ENCODE results near the gene TCF4.

TCF4 gene

DNA sequence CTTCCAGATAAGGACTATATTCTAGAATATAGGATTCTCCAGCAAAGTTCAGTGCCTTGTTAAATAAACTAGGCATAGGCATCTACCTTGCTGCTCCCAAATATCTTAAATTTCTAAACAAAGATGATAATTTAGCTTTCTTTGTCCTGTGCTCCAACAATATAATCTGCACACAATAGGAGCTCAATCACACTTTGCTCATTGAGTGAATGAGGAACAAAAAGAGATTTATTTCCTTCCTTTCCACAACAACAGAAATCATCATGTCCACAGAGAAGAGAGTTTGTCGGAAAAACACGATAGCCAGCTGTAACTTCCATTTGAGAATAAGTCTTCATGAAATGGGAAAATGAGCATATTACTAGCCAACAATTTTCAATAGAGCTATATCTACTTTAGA, 256.7 kb downstream of the TCF4 start:
- DNase-seq (ENCODE audit: low read depth in 1 of 2, low spot score in 1 of 2), result no peak
- Histone ChIP-seq H3K27me3 (ENCODE audit: insufficient read depth, poor library complexity, severe bottlenecking) (no peaks in the 10 kb centered on the region), H3K4me3 (replicated peaks; ENCODE audit: insufficient read depth, low read length) (no peak overlapping the region), H3K27ac (replicated peaks) (no peak overlapping the region)
- TF ChIP-seq GABPA (IDR thresholded peaks at IDR 0.05; ENCODE audit: low read depth) (no peak), POLR2AphosphoS5 (IDR thresholded peaks at IDR 0.05; ENCODE audit: low read depth) (no peak), SPI1 (IDR thresholded peaks at IDR 0.05; ENCODE audit: borderline replicate concordance, low read depth) (no peak)
- TF ChIP-seq, protein P1, sequence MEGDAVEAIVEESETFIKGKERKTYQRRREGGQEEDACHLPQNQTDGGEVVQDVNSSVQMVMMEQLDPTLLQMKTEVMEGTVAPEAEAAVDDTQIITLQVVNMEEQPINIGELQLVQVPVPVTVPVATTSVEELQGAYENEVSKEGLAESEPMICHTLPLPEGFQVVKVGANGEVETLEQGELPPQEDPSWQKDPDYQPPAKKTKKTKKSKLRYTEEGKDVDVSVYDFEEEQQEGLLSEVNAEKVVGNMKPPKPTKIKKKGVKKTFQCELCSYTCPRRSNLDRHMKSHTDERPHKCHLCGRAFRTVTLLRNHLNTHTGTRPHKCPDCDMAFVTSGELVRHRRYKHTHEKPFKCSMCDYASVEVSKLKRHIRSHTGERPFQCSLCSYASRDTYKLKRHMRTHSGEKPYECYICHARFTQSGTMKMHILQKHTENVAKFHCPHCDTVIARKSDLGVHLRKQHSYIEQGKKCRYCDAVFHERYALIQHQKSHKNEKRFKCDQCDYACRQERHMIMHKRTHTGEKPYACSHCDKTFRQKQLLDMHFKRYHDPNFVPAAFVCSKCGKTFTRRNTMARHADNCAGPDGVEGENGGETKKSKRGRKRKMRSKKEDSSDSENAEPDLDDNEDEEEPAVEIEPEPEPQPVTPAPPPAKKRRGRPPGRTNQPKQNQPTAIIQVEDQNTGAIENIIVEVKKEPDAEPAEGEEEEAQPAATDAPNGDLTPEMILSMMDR (IDR thresholded peaks at IDR 0.05; ENCODE audit: insufficient read depth, low read length), result no peak
- TF ChIP-seq, protein P2, sequence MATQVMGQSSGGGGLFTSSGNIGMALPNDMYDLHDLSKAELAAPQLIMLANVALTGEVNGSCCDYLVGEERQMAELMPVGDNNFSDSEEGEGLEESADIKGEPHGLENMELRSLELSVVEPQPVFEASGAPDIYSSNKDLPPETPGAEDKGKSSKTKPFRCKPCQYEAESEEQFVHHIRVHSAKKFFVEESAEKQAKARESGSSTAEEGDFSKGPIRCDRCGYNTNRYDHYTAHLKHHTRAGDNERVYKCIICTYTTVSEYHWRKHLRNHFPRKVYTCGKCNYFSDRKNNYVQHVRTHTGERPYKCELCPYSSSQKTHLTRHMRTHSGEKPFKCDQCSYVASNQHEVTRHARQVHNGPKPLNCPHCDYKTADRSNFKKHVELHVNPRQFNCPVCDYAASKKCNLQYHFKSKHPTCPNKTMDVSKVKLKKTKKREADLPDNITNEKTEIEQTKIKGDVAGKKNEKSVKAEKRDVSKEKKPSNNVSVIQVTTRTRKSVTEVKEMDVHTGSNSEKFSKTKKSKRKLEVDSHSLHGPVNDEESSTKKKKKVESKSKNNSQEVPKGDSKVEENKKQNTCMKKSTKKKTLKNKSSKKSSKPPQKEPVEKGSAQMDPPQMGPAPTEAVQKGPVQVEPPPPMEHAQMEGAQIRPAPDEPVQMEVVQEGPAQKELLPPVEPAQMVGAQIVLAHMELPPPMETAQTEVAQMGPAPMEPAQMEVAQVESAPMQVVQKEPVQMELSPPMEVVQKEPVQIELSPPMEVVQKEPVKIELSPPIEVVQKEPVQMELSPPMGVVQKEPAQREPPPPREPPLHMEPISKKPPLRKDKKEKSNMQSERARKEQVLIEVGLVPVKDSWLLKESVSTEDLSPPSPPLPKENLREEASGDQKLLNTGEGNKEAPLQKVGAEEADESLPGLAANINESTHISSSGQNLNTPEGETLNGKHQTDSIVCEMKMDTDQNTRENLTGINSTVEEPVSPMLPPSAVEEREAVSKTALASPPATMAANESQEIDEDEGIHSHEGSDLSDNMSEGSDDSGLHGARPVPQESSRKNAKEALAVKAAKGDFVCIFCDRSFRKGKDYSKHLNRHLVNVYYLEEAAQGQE (IDR thresholded peaks at IDR 0.05; ENCODE audit: insufficient replicate concordance, low read depth), result no peak

DNA sequence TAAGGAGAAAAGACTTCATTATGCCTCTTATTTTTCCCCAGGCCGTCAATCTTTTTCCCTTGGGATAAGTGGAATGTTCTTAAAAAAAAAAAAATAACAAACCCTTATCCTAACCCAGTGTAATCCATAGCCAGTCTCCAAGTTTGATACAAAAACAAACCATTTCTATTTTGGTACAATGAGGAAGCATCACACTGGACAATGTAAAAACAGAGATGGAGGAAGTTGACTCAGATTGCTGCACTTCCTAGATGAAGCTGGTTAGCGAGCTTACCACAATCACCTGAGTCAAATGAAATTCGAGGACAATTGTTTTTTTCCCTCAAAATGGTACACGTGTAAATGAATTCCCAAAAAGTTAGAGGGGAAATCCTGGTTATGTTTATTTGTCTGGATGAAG, 259.7 kb downstream of the TCF4 start:
- no peak overlapping the region for H3K27ac ChIP-seq (replicated peaks)
- TF ChIP-seq GABPA (IDR thresholded peaks at IDR 0.05; ENCODE audit: low read depth) (no peak), SPI1 (IDR thresholded peaks at IDR 0.05; ENCODE audit: borderline replicate concordance, low read depth) (peak; percentile 24; the same call in 1 of the 2 replicates)
- peaks cover 9% of the 10 kb centered on the region for H3K27me3 ChIP-seq (ENCODE audit: insufficient read depth, poor library complexity, severe bottlenecking)
- H3K4me3 ChIP-seq (replicated peaks; ENCODE audit: insufficient read depth, low read length), result no peak overlapping the region
- no peak for DNase-seq (ENCODE audit: low read depth in 1 of 2, low spot score in 1 of 2)

DNA sequence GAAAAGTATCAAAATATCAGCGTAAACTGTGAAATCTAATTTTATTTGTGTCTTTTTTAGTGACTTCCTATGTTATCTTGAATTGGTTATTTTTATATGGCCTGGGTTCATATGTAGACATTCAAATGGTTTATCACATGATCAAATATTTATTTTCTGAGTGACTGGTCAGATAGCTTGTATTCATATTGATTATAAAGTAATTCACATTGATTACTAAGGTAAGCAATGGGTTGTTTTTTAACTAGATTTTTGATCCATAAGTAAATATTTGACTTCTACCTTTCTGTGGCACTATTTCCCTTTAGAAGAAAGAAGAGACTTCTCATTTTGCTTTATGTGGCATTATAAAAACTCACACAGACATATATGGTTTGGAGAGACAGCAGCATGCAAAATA, 260.5 kb downstream of the TCF4 start:
- no peak for DNase-seq (ENCODE audit: low read depth in 1 of 2, low spot score in 1 of 2)
- H3K4me3 ChIP-seq (replicated peaks; ENCODE audit: insufficient read depth, low read length), result no peak overlapping the region
- no peak for TF ChIP-seq POLR2AphosphoS5 (IDR thresholded peaks at IDR 0.05; ENCODE audit: low read depth)
- TF ChIP-seq, protein P2 (IDR thresholded peaks at IDR 0.05; ENCODE audit: insufficient replicate concordance, low read depth), result no peak
- H3K27ac ChIP-seq (replicated peaks), result no peak overlapping the region
- H3K27me3 ChIP-seq (ENCODE audit: insufficient read depth, poor library complexity, severe bottlenecking), result peaks cover 16% of the 10 kb centered on the region

DNA sequence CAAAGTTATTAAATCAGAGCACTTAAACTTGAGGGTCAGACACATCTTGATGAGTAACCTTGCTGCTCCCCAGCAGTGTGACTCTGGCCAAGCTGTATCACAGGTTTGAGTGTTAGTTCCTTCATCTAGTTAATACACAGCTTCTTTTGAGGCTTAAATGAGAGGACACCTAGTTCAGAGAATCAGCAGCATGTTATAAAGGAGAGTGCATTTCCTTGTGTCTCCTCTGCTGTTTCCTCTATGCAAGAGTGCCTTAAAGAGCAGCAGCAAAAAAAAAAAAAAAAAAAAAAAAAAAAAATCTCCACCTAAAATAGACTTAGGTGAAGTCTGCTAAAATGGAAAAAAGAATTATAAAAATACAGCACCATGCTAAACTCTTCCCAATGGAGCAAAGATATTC, 261.9 kb downstream of the TCF4 start:
- Histone ChIP-seq H3K4me3 (replicated peaks; ENCODE audit: insufficient read depth, low read length) (no peak overlapping the region), H3K27ac (replicated peaks) (no peak overlapping the region), H3K27me3 (ENCODE audit: insufficient read depth, poor library complexity, severe bottlenecking) (peaks cover 22% of the 10 kb centered on the region)
- TF ChIP-seq GABPA (IDR thresholded peaks at IDR 0.05; ENCODE audit: low read depth), result no peak
- TF ChIP-seq, protein P2 (IDR thresholded peaks at IDR 0.05; ENCODE audit: insufficient replicate concordance, low read depth), result no peak
- TF ChIP-seq POLR2AphosphoS5 (IDR thresholded peaks at IDR 0.05; ENCODE audit: low read depth), result no peak
- no peak for DNase-seq (ENCODE audit: low read depth in 1 of 2, low spot score in 1 of 2)

DNA sequence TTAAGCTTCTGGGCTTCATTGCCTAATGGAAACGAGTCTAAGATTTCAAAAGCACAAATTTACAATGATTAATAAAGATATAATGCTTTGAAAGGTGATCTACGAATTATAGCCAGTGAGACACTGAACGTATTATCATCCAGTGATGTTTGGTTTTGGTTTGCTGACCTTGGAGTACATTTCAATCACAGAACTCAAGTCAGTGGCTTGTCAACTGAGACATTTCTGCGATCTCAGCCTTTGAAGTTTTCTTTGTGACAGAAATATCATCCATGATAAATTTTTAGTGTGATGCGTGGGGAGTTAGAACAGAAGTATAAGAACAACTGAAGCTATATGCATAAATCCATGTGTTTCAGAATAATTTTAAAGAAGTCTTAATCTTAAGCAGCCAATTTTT, 263.8 kb downstream of the TCF4 start:
- Histone ChIP-seq H3K4me3 (replicated peaks; ENCODE audit: insufficient read depth, low read length) (no peak overlapping the region), H3K27ac (replicated peaks) (no peak overlapping the region), H3K27me3 (ENCODE audit: insufficient read depth, poor library complexity, severe bottlenecking) (peaks cover 31% of the 10 kb centered on the region)
- no peak for DNase-seq (ENCODE audit: low read depth in 1 of 2, low spot score in 1 of 2)
- TF ChIP-seq, protein P2 (IDR thresholded peaks at IDR 0.05; ENCODE audit: insufficient replicate concordance, low read depth), result no peak
- no peak for TF ChIP-seq SPI1 (IDR thresholded peaks at IDR 0.05; ENCODE audit: borderline replicate concordance, low read depth)
- TF ChIP-seq, protein P1 (IDR thresholded peaks at IDR 0.05; ENCODE audit: insufficient read depth, low read length), result no peak
- no peak for TF ChIP-seq POLR2AphosphoS5 (IDR thresholded peaks at IDR 0.05; ENCODE audit: low read depth)
- no peak for TF ChIP-seq GABPA (IDR thresholded peaks at IDR 0.05; ENCODE audit: low read depth)

Data from HL-60 (cell line).